Gastrocnemius medialis (tissue), 4 donors: ENCODE data around the gene SLC36A3. TPM values are rescaled to one million over a fixed set of nuclear protein-coding genes. Genes with fewer than 3 reads are reported as not detected.

Source experiments
- ATAC-seq, 2 donors: fragments of 150-250 bp; one replicate each; pipeline ENCODE4 v1.9.1; 2016
- DNase-seq, 2 donors: peaks; one replicate each; pipeline ENCODE4 v3.0.0-alpha.2; 2019
- H3K27ac ChIP-seq, 4 donors: fragments of 200-600 bp; sonication (generic); 1 replicate in 1 of 4; 2 replicates in 3 of 4; pipeline ENCODE4 v1.5.1; 2016 to 2018; ENCODE audit warnings: mild to moderate bottlenecking in 2 of 4, moderate library complexity in 1 of 4
- H3K27me3 ChIP-seq, 3 donors: fragments of 200-600 bp; sonication (generic) in 2 of 3; 1 replicate in 1 of 3; 2 replicates in 2 of 3; pipeline versions ENCODE4 v1.5.1 to v1.6.0; 2016 to 2019; ENCODE audit warnings: mild to moderate bottlenecking in 1 of 3, moderate library complexity in 1 of 3
- H3K36me3 ChIP-seq, 2 donors: fragments of 200-600 bp; sonication (generic) in 1 of 2; one replicate each; pipeline ENCODE4 v1.5.1; 2017 to 2018
- H3K4me1 ChIP-seq, 2 donors: fragments of 200-600 bp; sonication (generic) in 1 of 2; one replicate each; pipeline ENCODE4 v1.5.1; 2016 to 2017; ENCODE audit warnings: mild to moderate bottlenecking in 2 of 2
- H3K4me3 ChIP-seq, 4 donors: fragments of 200-600 bp; sonication (generic) in 3 of 4; 1 replicate in 1 of 4; 2 replicates in 3 of 4; pipeline ENCODE4 v1.5.1; 2016 to 2019; ENCODE audit warnings: mild to moderate bottlenecking in 2 of 4
- H3K9me3 ChIP-seq, 3 donors: fragments of 200-600 bp; sonication (generic) in 2 of 3; 1 replicate in 1 of 3; 2 replicates in 2 of 3; pipeline ENCODE4 v1.5.1; 2016 to 2019
- CTCF ChIP-seq, 5 experiments: fragments of 450-650 bp in 3 of 5; fragments of 200-600 bp in 2 of 5; sonication (generic) in 2 of 5; IDR thresholded peaks in 4 of 5; conservative IDR thresholded peaks in 1 of 5; 1 replicate in 4 of 5; 2 replicates in 1 of 5; pipeline ENCODE4 v1.5.1; 2016 to 2019; ENCODE audit warnings: antibody characterized with exemption in 5 of 5, mild to moderate bottlenecking in 3 of 5, moderate library complexity in 3 of 5
- POLR2A ChIP-seq, 2 donors: fragments of 450-650 bp; IDR thresholded peaks; one replicate each; pipeline ENCODE4 v1.6.1; 2017; ENCODE audit warnings: antibody characterized with exemption in 2 of 2, mild to moderate bottlenecking in 2 of 2, moderate library complexity in 2 of 2
- in situ Hi-C, 4 donors: fragments of 200-750 bp; cut with MboI; loops; one replicate each; pipeline versions ENCODE4 v1.15.0 to v1.8.0; 2017; ENCODE audit warnings: low sequenced_read_pairs in 4 of 4
- intact Hi-C: fragments of 100-400 bp; cut with DNase I; formaldehyde crosslinking; loops from one replicate; pipeline ENCODE4 v1.15.1; 2023; ENCODE audit warnings: low total_unique reads
- total RNA-seq, 4 donors: library from RNA; depleted of rRNA; stranded (reverse); fragments of >200 nt; gene quantifications; one replicate each; pipeline versions ENCODE4 v1.1.0 to v1.2.3, GENCODE V29; 2016

Gene SLC36A3
- total RNA-seq, 4 donors from 2014 or later, result not detected

GRCh38 chr5:151254556-151254955, 49.0 kb downstream of the SLC36A3 start:
- TF ChIP-seq CTCF (IDR thresholded peaks at IDR 0.05 in 4 of 5, conservative IDR thresholded peaks at IDR 0.05 in 1 of 5), result no peak
- no peak for TF ChIP-seq POLR2A (IDR thresholded peaks at IDR 0.05)
- Histone ChIP-seq H3K4me3 (no peak overlapping the region), H3K4me1 (peaks cover 23 to 27% of the 10 kb centered on the region in 2 donors), H3K9me3 (no peaks in the 10 kb centered on the region), H3K36me3 (no peaks in the 10 kb centered on the region), H3K27me3 (no peaks in the 10 kb centered on the region), H3K27ac (no peak overlapping the region)
- ATAC-seq (no peak), DNase-seq (no peak)
- in situ Hi-C loops (no loop called here), intact Hi-C loops (loop anchor here (5.0 kb wide), 1 partner anchor 207 kb away; no protein-coding TSS in a partner anchor)

- H3K9me3 ChIP-seq, result no peaks in the 10 kb centered on the region
- peaks cover 23 to 27% of the 10 kb centered on the region in 2 donors for H3K4me1 ChIP-seq
- no peak for TF ChIP-seq CTCF (IDR thresholded peaks at IDR 0.05 in 4 of 5, conservative IDR thresholded peaks at IDR 0.05 in 1 of 5)
- in situ Hi-C loops, result no loop called here
- ATAC-seq, result no peak
- no peak for DNase-seq
- H3K27ac ChIP-seq, result peak overlapping the region; percentile 87 to 97 (median 90)
- H3K36me3 ChIP-seq, result no peaks in the 10 kb centered on the region
- intact Hi-C loops, result loop anchor here (5.0 kb wide), 1 partner anchor 206 kb away; no protein-coding TSS in a partner anchor
- H3K27me3 ChIP-seq, result no peaks in the 10 kb centered on the region
- peak overlapping the region; percentile 71 to 94 (median 81) for H3K4me3 ChIP-seq
These were observed 50.0 kb downstream of the SLC36A3 start for GRCh38 chr5:151253605-151253950.

- DNase-seq (peak; percentile 99 to 100), ATAC-seq (peak; percentile 96 to 97)
- H3K9me3 ChIP-seq, result no peaks in the 10 kb centered on the region
- intact Hi-C loops (loop anchor here (1.0 to 5.0 kb wide), 2 partner anchors 96 to 206 kb away; partner anchors contain the start of gene ANXA6), in situ Hi-C loops (no loop called here)
- peaks cover 22 to 27% of the 10 kb centered on the region in 2 donors for H3K4me1 ChIP-seq
- no peaks in the 10 kb centered on the region for H3K27me3 ChIP-seq
- no peak for TF ChIP-seq CTCF (IDR thresholded peaks at IDR 0.05 in 4 of 5, conservative IDR thresholded peaks at IDR 0.05 in 1 of 5)
- TF ChIP-seq POLR2A (IDR thresholded peaks at IDR 0.05), result peak; percentile 68 to 91
- peak within 1 kb of the TSS; percentile 87 to 97 (median 90) for H3K27ac ChIP-seq
- no peaks in the 10 kb centered on the region for H3K36me3 ChIP-seq
- peak within 1 kb of the TSS; percentile 71 to 94 (median 81) for H3K4me3 ChIP-seq
These were observed 50.6 kb downstream of the SLC36A3 start, which contains the start of gene GM2A for GRCh38 chr5:151252762-151253604. TSS of gene GM2A (plus strand) at chr5:151253185. CDS start at chr5:151253217, 32 bp downstream.

- intact Hi-C loops, result loop anchor here (1.0 to 5.0 kb wide), 2 partner anchors 94 to 204 kb away; partner anchors contain the start of gene ANXA6
These were observed 51.9 kb downstream of the SLC36A3 start for GRCh38 chr5:151251621-151252020.

More at GRCh38 chr5:151251621-151252020, 51.9 kb downstream of the SLC36A3 start:
- TF ChIP-seq CTCF (IDR thresholded peaks at IDR 0.05 in 4 of 5, conservative IDR thresholded peaks at IDR 0.05 in 1 of 5) (no peak), POLR2A (IDR thresholded peaks at IDR 0.05) (no peak)
- H3K27me3 ChIP-seq, result no peaks in the 10 kb centered on the region
- no peak for ATAC-seq
- H3K4me3 ChIP-seq, result peak overlapping the region in 2 of 4 donors; percentile 65 to 69
- H3K27ac ChIP-seq, result peak overlapping the region; percentile 84 to 88 (median 88)
- DNase-seq, result no peak
- no peaks in the 10 kb centered on the region for H3K9me3 ChIP-seq
- H3K4me1 ChIP-seq, result peaks cover 16 to 27% of the 10 kb centered on the region in 2 donors
- H3K36me3 ChIP-seq, result no peaks in the 10 kb centered on the region
- in situ Hi-C loops, result no loop called here
